H9 (cell line): ENCODE data around the gene CDH6. TPM values are rescaled to one million over a fixed set of nuclear protein-coding genes. Genes with fewer than 3 reads are reported as not detected.

Source experiments
- DNase-seq: peaks from one replicate; pipeline ENCODE4 v3.0.0-alpha.2; 2017
- H2AFZ ChIP-seq: one replicate; pipeline ENCODE4 v1.6.1; 2013; ENCODE audit warnings: mild to moderate bottlenecking, low read length, control low read depth, moderate library complexity
- H2AK5ac ChIP-seq: 2 replicates; pipeline ENCODE4 v1.6.1; 2013; ENCODE audit warnings: low read length, control low read depth, mixed read lengths; ENCODE audit not compliant: insufficient read length
- H2BK120ac ChIP-seq: one replicate; pipeline ENCODE4 v1.6.1; 2013; ENCODE audit warnings: low read depth, mild to moderate bottlenecking, low read length, control low read depth, inconsistent platforms; ENCODE audit not compliant: poor library complexity, severe bottlenecking
- H2BK12ac ChIP-seq: 2 replicates; pipeline ENCODE4 v1.6.1; 2013; ENCODE audit warnings: low read length, control low read depth, mixed read lengths, low read depth; ENCODE audit not compliant: insufficient read length
- H2BK15ac ChIP-seq: 2 replicates; pipeline ENCODE4 v1.6.1; 2013; ENCODE audit warnings: low read depth, low read length, control low read depth
- H2BK20ac ChIP-seq: one replicate; pipeline ENCODE4 v1.6.1; 2013; ENCODE audit warnings: low read depth, mild to moderate bottlenecking, low read length, control low read depth, inconsistent platforms; ENCODE audit not compliant: poor library complexity, severe bottlenecking
- H2BK5ac ChIP-seq: 2 replicates; pipeline ENCODE4 v1.6.1; 2013; ENCODE audit warnings: low read length, control low read depth, mixed read lengths; ENCODE audit not compliant: insufficient read length
- H3K14ac ChIP-seq: 2 replicates; pipeline ENCODE4 v1.6.1; 2013; ENCODE audit warnings: low read length, control low read depth; ENCODE audit not compliant: insufficient read depth
- H3K18ac ChIP-seq: 2 replicates; pipeline ENCODE4 v1.6.1; 2013; ENCODE audit warnings: low read depth, mild to moderate bottlenecking, mixed read lengths, low read length, control low read depth; ENCODE audit not compliant: insufficient read length
- H3K23ac ChIP-seq: 2 replicates; pipeline ENCODE4 v1.6.1; 2013; ENCODE audit warnings: low read length, control low read depth, mixed read lengths, low read depth; ENCODE audit not compliant: insufficient read length
- H3K23me2 ChIP-seq: 2 replicates; pipeline ENCODE4 v1.6.1; 2013; ENCODE audit warnings: low read depth, mild to moderate bottlenecking, mixed read lengths, low read length, control low read depth; ENCODE audit not compliant: insufficient read length, poor library complexity, severe bottlenecking
- H3K27ac ChIP-seq: 2 replicates; pipeline ENCODE4 v1.5.1; 2013; ENCODE audit warnings: low read length, control low read depth, mixed read lengths, low read depth; ENCODE audit not compliant: insufficient read length
- H3K27me3 ChIP-seq: 2 replicates; pipeline ENCODE4 v1.6.1; 2013; ENCODE audit warnings: low read length, control low read depth, inconsistent platforms; ENCODE audit not compliant: insufficient read depth
- H3K4ac ChIP-seq: 2 replicates; pipeline ENCODE4 v1.6.1; 2013; ENCODE audit warnings: low read depth, mild to moderate bottlenecking, control low read depth, inconsistent platforms, low read length, moderate library complexity
- H3K4me1 ChIP-seq: 2 replicates; pipeline ENCODE4 v1.6.1; 2013; ENCODE audit warnings: low read length, control low read depth, inconsistent platforms; ENCODE audit not compliant: insufficient read depth
- H3K4me2 ChIP-seq: 2 replicates; pipeline ENCODE4 v1.6.1; 2013; ENCODE audit warnings: low read length, control low read depth, mixed read lengths; ENCODE audit not compliant: insufficient read length, insufficient read depth
- H3K56ac ChIP-seq: 2 replicates; pipeline ENCODE4 v1.6.1; 2013; ENCODE audit warnings: low read depth, mild to moderate bottlenecking, mixed read lengths, low read length, control low read depth; ENCODE audit not compliant: insufficient read length
- H3K79me1 ChIP-seq: 2 replicates; pipeline ENCODE4 v1.6.1; 2013; ENCODE audit warnings: low read depth, mild to moderate bottlenecking, moderate library complexity, low read length, control low read depth, inconsistent platforms; ENCODE audit not compliant: insufficient read depth, poor library complexity, severe bottlenecking
- H3K79me2 ChIP-seq: 2 replicates; pipeline ENCODE4 v1.6.1; 2013; ENCODE audit warnings: low read length, control low read depth, inconsistent platforms; ENCODE audit not compliant: insufficient read depth
- H3K9ac ChIP-seq: 2 replicates; pipeline ENCODE4 v1.6.1; 2013; ENCODE audit warnings: low read length, control low read depth, mixed read lengths; ENCODE audit not compliant: insufficient read length; ENCODE audit errors: extremely low read depth
- H3K9me3 ChIP-seq: one replicate; pipeline ENCODE4 v1.6.1; 2013; ENCODE audit warnings: low read depth, low read length, inconsistent platforms; ENCODE audit not compliant: control insufficient read depth
- H3T11ph ChIP-seq: one replicate; pipeline ENCODE4 v1.6.1; 2013; ENCODE audit warnings: mild to moderate bottlenecking, low read length, control low read depth, inconsistent platforms
- H4K20me1 ChIP-seq: one replicate; pipeline ENCODE4 v1.6.1; 2013; ENCODE audit not compliant: control insufficient read depth, insufficient read length, insufficient read depth
- H4K5ac ChIP-seq: 2 replicates; pipeline ENCODE4 v1.6.1; 2013; ENCODE audit warnings: low read depth, mild to moderate bottlenecking, mixed read lengths, low read length, control low read depth; ENCODE audit not compliant: insufficient read length
- H4K8ac ChIP-seq: replicated peaks from 2 replicates; pipeline ENCODE4 v1.6.1; 2013; ENCODE audit warnings: low read length, control low read depth, mixed read lengths, low read depth; ENCODE audit not compliant: insufficient read length
- H4K91ac ChIP-seq: 2 replicates; pipeline ENCODE4 v1.6.1; 2013; ENCODE audit warnings: low read depth, mild to moderate bottlenecking, moderate library complexity, mixed read lengths, low read length, control low read depth; ENCODE audit not compliant: insufficient read length
- H3K27ac Mint-ChIP-seq, 3 experiments: 2 replicates in 2 of 3; 3 replicates in 1 of 3; pipeline ENCODE4 v1.8.0; 2020 to 2021; ENCODE audit warnings: mixed read lengths in 3 of 3, mild to moderate bottlenecking in 1 of 3, moderate library complexity in 1 of 3
- H3K27me3 Mint-ChIP-seq: 2 replicates; pipeline ENCODE4 v1.8.0; 2021; ENCODE audit warnings: low read depth, mild to moderate bottlenecking, moderate library complexity, mixed read lengths
- H3K36me3 Mint-ChIP-seq, 3 experiments: 2 replicates in 2 of 3; 3 replicates in 1 of 3; pipeline ENCODE4 v1.8.0; 2020 to 2021; ENCODE audit warnings: low read depth in 3 of 3, mixed read lengths in 3 of 3; ENCODE audit not compliant: insufficient read depth in 1 of 3
- H3K4me1 Mint-ChIP-seq, 2 experiments: 2 replicates each; pipeline ENCODE4 v1.8.0; 2020; ENCODE audit warnings: mixed read lengths in 2 of 2
- H3K4me3 Mint-ChIP-seq, 2 experiments: 2 replicates in 1 of 2; 3 replicates in 1 of 2; pipeline ENCODE4 v1.8.0; 2020 to 2021; ENCODE audit warnings: mild to moderate bottlenecking in 2 of 2, mixed read lengths in 2 of 2, moderate library complexity in 1 of 2
- H3K9me3 Mint-ChIP-seq, 2 experiments: 2 replicates in 1 of 2; 3 replicates in 1 of 2; pipeline ENCODE4 v1.8.0; 2020; ENCODE audit warnings: mild to moderate bottlenecking in 2 of 2, mixed read lengths in 2 of 2, moderate library complexity in 1 of 2
- CTCF ChIP-seq: fragments of 200-600 bp; sonication (generic); conservative IDR thresholded peaks from 3 replicates; pipeline ENCODE4 v1.8.0; 2021; ENCODE audit warnings: antibody characterized with exemption, mild to moderate bottlenecking
- WGBS: extraction: QIAGEN DNeasy Blood & Tissue Kit; methylation state at CpG from one replicate; pipeline ENCODE4 v1.1.7; 2013; ENCODE audit warnings: missing lambda C conversion rate, low lambda C conversion rate, mixed read lengths; ENCODE audit not compliant: insufficient read length; ENCODE audit errors: extremely low coverage; 5-methylcytosine and 5-hydroxymethylcytosine counted together
- total RNA-seq: library from RNA; stranded (reverse); gene quantifications from 2 replicates; pipeline ENCODE4 v1.2.1, GENCODE V29; 2021

Gene CDH6
- total RNA-seq, 1 experiment from 2014 or later = 11.7 TPM

- no peak overlapping the region for H2BK5ac ChIP-seq
- no peak overlapping the region for H3K27ac Mint-ChIP-seq
- H2BK12ac ChIP-seq = no peak overlapping the region
Observed at GRCh38 chr5:31355337-31355736, 161.9 kb downstream of the CDH6 start.

More at GRCh38 chr5:31355337-31355736, 161.9 kb downstream of the CDH6 start:
- Histone ChIP-seq H3K27ac (no peak overlapping the region), H2BK15ac (no peak overlapping the region), H3K4me2 (no peak overlapping the region), H3K9me3 (no peaks in the 10 kb centered on the region), H3K14ac (no peak overlapping the region), H3K23me2 (no peaks in the 10 kb centered on the region), H4K91ac (no peak overlapping the region), H3K27me3 (no peaks in the 10 kb centered on the region), H3K4me1 (no peaks in the 10 kb centered on the region; the same call in 1 of the 2 replicates), H3K4ac (no peak overlapping the region), H3K56ac (no peak overlapping the region), H2AFZ (no peak overlapping the region), H4K8ac (no peak overlapping the region), H2BK120ac (no peak overlapping the region), H3K79me2 (no peaks in the 10 kb centered on the region), H3K23ac (no peak overlapping the region), H2BK20ac (no peak overlapping the region), H3K9ac (no peak overlapping the region), H3K18ac (no peak overlapping the region), H4K20me1 (no peaks in the 10 kb centered on the region), H3T11ph (no peak overlapping the region), H4K5ac (no peak overlapping the region), H3K79me1 (no peaks in the 10 kb centered on the region), H2AK5ac (no peak overlapping the region)
- TF ChIP-seq CTCF = no peak
- no peaks in the 10 kb centered on the region for H3K27me3 Mint-ChIP-seq
- H3K4me3 Mint-ChIP-seq = no peak overlapping the region
- WGBS = no CpG with 5 or more reads among the region's 3 CpGs
- H3K9me3 Mint-ChIP-seq = no peaks in the 10 kb centered on the region
- no peak for DNase-seq
- H3K4me1 Mint-ChIP-seq = peaks cover 7 to 8% of the 10 kb centered on the region in 2 experiments
- no peaks in the 10 kb centered on the region; a peak in 2 of 7 replicates for H3K36me3 Mint-ChIP-seq
